ENCODE data around the gene LRRTM4.

GRCh38 chr2:77348821-77349220 is 173.4 kb downstream of the LRRTM4 start:
- TF ChIP-seq POLR2A (IDR thresholded peaks at IDR 0.05; ENCODE audit: low read depth, low read length), result no peak
- TF ChIP-seq SP1 (IDR thresholded peaks at IDR 0.05; ENCODE audit: low read depth, low read length), result no peak
- no peak for TF ChIP-seq CTCF (IDR thresholded peaks at IDR 0.05 in 2 of 3, conservative IDR thresholded peaks at IDR 0.05 in 1 of 3; ENCODE audit: control insufficient read depth in 2 of 3, extremely low read depth in 1 of 3, insufficient read depth in 1 of 3, low read depth in 3 of 3, low read length in 3 of 3)
- TF ChIP-seq BHLHE40 (IDR thresholded peaks at IDR 0.05; ENCODE audit: borderline replicate concordance in 1 of 2, low read depth in 2 of 2, low read length in 1 of 2), result no peak
- no peak for TF ChIP-seq MEF2A (IDR thresholded peaks at IDR 0.05; ENCODE audit: insufficient read depth, low read depth, low read length)
- no peak for TF ChIP-seq NRF1 (conservative IDR thresholded peaks at IDR 0.05; ENCODE audit: low read depth, low read length)
- no peak for TF ChIP-seq ZBTB33 (IDR thresholded peaks at IDR 0.05)
- no peak for TF ChIP-seq SUZ12 (IDR thresholded peaks at IDR 0.05; ENCODE audit: unreplicated experiment)
- no peak for TF ChIP-seq ATF3 (IDR thresholded peaks at IDR 0.05; ENCODE audit: borderline replicate concordance, extremely low read depth, low read depth, low read length)

Data from GM12878 (cell line).